Nephron (organoid): ENCODE measurements around the gene SAV1.
"Not testable (repeated sequence)": the region's sequence is repeated elsewhere in the genome, so short reads cannot be mapped to it uniquely, and the experiment has no call there.

ENCODE experiments used
- H3K27ac Mint-ChIP-seq, 3 experiments: 2 replicates each; pipeline ENCODE4 v1.8.0; 2020; ENCODE audit warnings: mixed read lengths in 3 of 3, mild to moderate bottlenecking in 2 of 3, moderate library complexity in 1 of 3
- H3K27me3 Mint-ChIP-seq: 2 replicates; pipeline ENCODE4 v1.8.0; 2021; ENCODE audit warnings: low read depth, mild to moderate bottlenecking, moderate library complexity, mixed read lengths
- H3K36me3 Mint-ChIP-seq: 2 replicates; pipeline ENCODE4 v1.8.0; 2020; ENCODE audit warnings: low read depth, mixed read lengths
- H3K4me1 Mint-ChIP-seq: 2 replicates; pipeline ENCODE4 v1.8.0; 2020; ENCODE audit warnings: mixed read lengths
- H3K4me3 Mint-ChIP-seq, 3 experiments: 2 replicates each; pipeline ENCODE4 v1.8.0; 2020; ENCODE audit warnings: mild to moderate bottlenecking in 3 of 3, mixed read lengths in 3 of 3, moderate library complexity in 2 of 3
- H3K9me3 Mint-ChIP-seq: 2 replicates; pipeline ENCODE4 v1.8.0; 2020; ENCODE audit warnings: mixed read lengths
- CTCF ChIP-seq, 3 experiments: fragments of 200-600 bp; sonication (generic); IDR thresholded peaks; one replicate each; pipeline ENCODE4 v1.5.0; 2021; ENCODE audit warnings: antibody characterized with exemption in 3 of 3; ENCODE audit not compliant: unreplicated experiment in 3 of 3

The SAV1 gene

GRCh38 chr14:50704454-50705010 lies 36.4 kb upstream of the SAV1 start:
- Mint-ChIP-seq H3K4me1 (no peaks in the 10 kb centered on the region), H3K9me3 (peaks cover 11% of the 10 kb centered on the region), H3K27ac (no peak overlapping the region), H3K27me3 (peaks cover 6% of the 10 kb centered on the region), H3K4me3 (no peak overlapping the region), H3K36me3 (no peaks in the 10 kb centered on the region)
- TF ChIP-seq CTCF (IDR thresholded peaks at IDR 0.05; ENCODE audit: unreplicated experiment in 3 of 3): no peak

GRCh38 chr14:50697659-50698290 lies 29.7 kb upstream of the SAV1 start:
- peaks cover 31% of the 10 kb centered on the region for H3K9me3 Mint-ChIP-seq
- H3K27ac Mint-ChIP-seq: no peak overlapping the region
- H3K36me3 Mint-ChIP-seq: no peaks in the 10 kb centered on the region
- TF ChIP-seq CTCF (IDR thresholded peaks at IDR 0.05; ENCODE audit: unreplicated experiment in 3 of 3): no peak
- H3K27me3 Mint-ChIP-seq: peaks cover 12% of the 10 kb centered on the region
- no peaks in the 10 kb centered on the region for H3K4me1 Mint-ChIP-seq
- H3K4me3 Mint-ChIP-seq: no peak overlapping the region

- H3K4me3 Mint-ChIP-seq, H3K27ac Mint-ChIP-seq, H3K4me1 Mint-ChIP-seq, H3K36me3 Mint-ChIP-seq, H3K27me3 Mint-ChIP-seq: not testable (repeated sequence)
- peaks cover 25% of the 10 kb centered on the region for H3K9me3 Mint-ChIP-seq
These were observed 26.2 kb upstream of the SAV1 start for GRCh38 chr14:50694260-50694659.

- peaks cover 5% of the 10 kb centered on the region for H3K27me3 Mint-ChIP-seq
- peaks cover 14% of the 10 kb centered on the region for H3K9me3 Mint-ChIP-seq
- H3K4me1 Mint-ChIP-seq: no peaks in the 10 kb centered on the region
- no peak overlapping the region for H3K4me3 Mint-ChIP-seq
- H3K36me3 Mint-ChIP-seq: no peaks in the 10 kb centered on the region
- H3K27ac Mint-ChIP-seq: no peak overlapping the region
- no peak for TF ChIP-seq CTCF (IDR thresholded peaks at IDR 0.05; ENCODE audit: unreplicated experiment in 3 of 3)
These were observed 20.8 kb upstream of the SAV1 start for GRCh38 chr14:50688875-50689274.

- Mint-ChIP-seq H3K9me3 (peaks cover 8% of the 10 kb centered on the region), H3K27ac (no peak overlapping the region), H3K27me3 (peaks cover 7% of the 10 kb centered on the region), H3K36me3 (no peaks in the 10 kb centered on the region), H3K4me1 (no peaks in the 10 kb centered on the region), H3K4me3 (no peak overlapping the region)
- no peak for TF ChIP-seq CTCF (IDR thresholded peaks at IDR 0.05; ENCODE audit: unreplicated experiment in 3 of 3)
These were observed 11.6 kb upstream of the SAV1 start for GRCh38 chr14:50679674-50680073.

GRCh38 chr14:50678163-50678562 lies 10.1 kb upstream of the SAV1 start:
- Mint-ChIP-seq H3K4me3 (no peak overlapping the region), H3K4me1 (no peaks in the 10 kb centered on the region), H3K9me3 (peaks cover 8% of the 10 kb centered on the region), H3K27me3 (no peaks in the 10 kb centered on the region), H3K36me3 (no peaks in the 10 kb centered on the region), H3K27ac (no peak overlapping the region)
- TF ChIP-seq CTCF (IDR thresholded peaks at IDR 0.05; ENCODE audit: unreplicated experiment in 3 of 3): no peak
